PFSK-1 (cell line): ENCODE data around the gene WDFY2.

ENCODE experiments used
- FOXP2 ChIP-seq: optimal IDR thresholded peaks from 2 replicates; pipeline ENCODE3; 2011; ENCODE audit warnings: borderline replicate concordance, control low read depth, inconsistent platforms; ENCODE audit not compliant: insufficient read depth; ENCODE audit errors: extremely low read length, extremely low read depth
- POLR2AphosphoS5 ChIP-seq: IDR thresholded peaks from 2 replicates; pipeline ENCODE4 v1.6.1; 2012; ENCODE audit warnings: low read depth, mild to moderate bottlenecking, control low read depth, low read length, moderate library complexity
- SIN3A ChIP-seq: IDR thresholded peaks from 2 replicates; pipeline ENCODE4 v1.6.1; 2012; ENCODE audit warnings: mild to moderate bottlenecking, low read length, moderate library complexity, borderline replicate concordance; ENCODE audit not compliant: insufficient read depth
- TAF1 ChIP-seq: IDR thresholded peaks from 2 replicates; pipeline ENCODE4 v1.6.1; 2012; ENCODE audit warnings: low read length, control low read depth, borderline replicate concordance; ENCODE audit not compliant: insufficient read depth
- TF ChIP-seq, protein P1 (sequence below), 2 experiments: IDR thresholded peaks; 2 replicates each; pipeline versions ENCODE4 v1.6.1 to v1.8.0; 2011 to 2012; ENCODE audit warnings: low read depth in 2 of 2, low read length in 2 of 2, control low read depth in 1 of 2, inconsistent platforms in 1 of 2, mild to moderate bottlenecking in 1 of 2, moderate library complexity in 1 of 2; ENCODE audit not compliant: insufficient read depth in 1 of 2

DNA sequence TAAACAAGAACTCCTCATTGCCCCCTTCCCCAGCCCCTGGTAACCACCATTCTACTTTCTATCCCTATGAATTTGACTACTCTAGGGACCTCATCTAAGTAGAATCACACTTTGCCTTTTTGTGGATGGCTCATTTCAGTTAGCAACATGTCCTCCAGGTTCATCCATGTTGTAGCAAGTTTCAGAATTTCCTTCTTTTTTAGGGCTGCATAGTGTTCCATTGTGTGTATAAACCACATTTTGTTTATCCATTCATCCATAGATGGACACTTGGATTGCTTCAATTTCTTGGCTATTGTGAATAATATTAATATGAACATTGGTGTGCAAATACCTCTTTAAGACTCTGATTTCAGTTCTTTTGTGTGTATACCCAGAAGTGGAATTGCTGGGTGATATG is 224.5 kb downstream of the WDFY2 start:
- TF ChIP-seq POLR2AphosphoS5: no peak
- TF ChIP-seq TAF1: no peak
- TF ChIP-seq, protein P1, sequence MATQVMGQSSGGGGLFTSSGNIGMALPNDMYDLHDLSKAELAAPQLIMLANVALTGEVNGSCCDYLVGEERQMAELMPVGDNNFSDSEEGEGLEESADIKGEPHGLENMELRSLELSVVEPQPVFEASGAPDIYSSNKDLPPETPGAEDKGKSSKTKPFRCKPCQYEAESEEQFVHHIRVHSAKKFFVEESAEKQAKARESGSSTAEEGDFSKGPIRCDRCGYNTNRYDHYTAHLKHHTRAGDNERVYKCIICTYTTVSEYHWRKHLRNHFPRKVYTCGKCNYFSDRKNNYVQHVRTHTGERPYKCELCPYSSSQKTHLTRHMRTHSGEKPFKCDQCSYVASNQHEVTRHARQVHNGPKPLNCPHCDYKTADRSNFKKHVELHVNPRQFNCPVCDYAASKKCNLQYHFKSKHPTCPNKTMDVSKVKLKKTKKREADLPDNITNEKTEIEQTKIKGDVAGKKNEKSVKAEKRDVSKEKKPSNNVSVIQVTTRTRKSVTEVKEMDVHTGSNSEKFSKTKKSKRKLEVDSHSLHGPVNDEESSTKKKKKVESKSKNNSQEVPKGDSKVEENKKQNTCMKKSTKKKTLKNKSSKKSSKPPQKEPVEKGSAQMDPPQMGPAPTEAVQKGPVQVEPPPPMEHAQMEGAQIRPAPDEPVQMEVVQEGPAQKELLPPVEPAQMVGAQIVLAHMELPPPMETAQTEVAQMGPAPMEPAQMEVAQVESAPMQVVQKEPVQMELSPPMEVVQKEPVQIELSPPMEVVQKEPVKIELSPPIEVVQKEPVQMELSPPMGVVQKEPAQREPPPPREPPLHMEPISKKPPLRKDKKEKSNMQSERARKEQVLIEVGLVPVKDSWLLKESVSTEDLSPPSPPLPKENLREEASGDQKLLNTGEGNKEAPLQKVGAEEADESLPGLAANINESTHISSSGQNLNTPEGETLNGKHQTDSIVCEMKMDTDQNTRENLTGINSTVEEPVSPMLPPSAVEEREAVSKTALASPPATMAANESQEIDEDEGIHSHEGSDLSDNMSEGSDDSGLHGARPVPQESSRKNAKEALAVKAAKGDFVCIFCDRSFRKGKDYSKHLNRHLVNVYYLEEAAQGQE (IDR thresholded peaks at IDR 0.05; ENCODE audit: insufficient read depth in 1 of 2, low read depth in 2 of 2, low read length in 2 of 2): no peak
- TF ChIP-seq SIN3A: no peak
- no peak for TF ChIP-seq FOXP2
